ENCODE data around the gene MLIP. TPM values are rescaled to one million over a fixed set of nuclear protein-coding genes. Genes with fewer than 3 reads are reported as not detected.
"Not testable (repeated sequence)": the region's sequence is repeated elsewhere in the genome, so short reads cannot be mapped to it uniquely, and the experiment has no call there.

The MLIP gene
- total RNA-seq, 1 donor from 2014 or later: 0.44 TPM

DNA sequence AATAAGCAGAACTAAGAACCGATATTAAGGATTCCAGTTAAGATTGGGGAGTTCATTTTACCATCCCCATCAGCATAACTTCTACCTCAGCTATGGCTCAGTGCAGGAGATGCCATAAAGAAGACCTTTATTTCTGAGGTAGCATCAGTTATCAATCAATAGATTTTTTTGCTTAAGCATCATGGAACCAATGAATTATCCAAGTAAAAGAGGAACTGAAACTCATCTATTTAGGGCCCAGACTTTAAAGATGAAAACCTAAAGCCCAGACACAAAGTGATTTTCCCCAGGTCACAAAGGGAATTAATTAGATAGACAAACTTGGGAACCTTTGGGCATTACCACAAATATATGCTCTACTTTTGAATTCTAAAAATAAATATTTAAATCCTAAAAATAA lies 137.8 kb downstream of the MLIP start:
- DNase-seq: no peak

DNA sequence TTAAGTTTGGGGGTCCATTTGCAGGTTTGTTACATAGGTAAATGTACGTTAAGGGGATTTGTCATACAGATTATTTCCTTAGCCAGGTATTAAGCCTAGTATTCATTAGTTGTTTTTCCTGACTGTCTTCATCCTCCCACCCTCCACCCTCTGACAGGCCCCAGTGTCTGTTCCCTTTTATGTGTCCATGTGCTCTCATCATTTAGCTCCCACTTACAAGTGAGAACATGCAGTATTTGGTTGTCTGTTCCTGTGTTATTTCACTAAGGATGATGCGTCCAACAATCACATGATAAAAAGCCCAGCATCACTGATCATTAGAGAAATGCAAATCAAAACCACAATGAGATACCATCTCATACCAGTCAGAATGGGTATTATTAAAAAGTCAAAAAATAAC lies 138.6 kb downstream of the MLIP start:
- not testable (repeated sequence) for DNase-seq; H3K27me3 Mint-ChIP-seq (ENCODE audit: unreplicated experiment); H3K4me1 Mint-ChIP-seq (ENCODE audit: low read depth, unreplicated experiment); H3K4me3 Mint-ChIP-seq (ENCODE audit: unreplicated experiment); H3K27ac Mint-ChIP-seq (ENCODE audit: unreplicated experiment); H3K36me3 Mint-ChIP-seq (ENCODE audit: unreplicated experiment); H3K9me3 Mint-ChIP-seq (ENCODE audit: unreplicated experiment)

More for the DNA sequence above, 137.8 kb downstream of the MLIP start:
- no peaks in the 10 kb centered on the region for H3K4me1 Mint-ChIP-seq (ENCODE audit: low read depth, unreplicated experiment)
- no peaks in the 10 kb centered on the region for H3K36me3 Mint-ChIP-seq (ENCODE audit: unreplicated experiment)
- H3K9me3 Mint-ChIP-seq (ENCODE audit: unreplicated experiment): no peaks in the 10 kb centered on the region
- H3K27ac Mint-ChIP-seq (ENCODE audit: unreplicated experiment): no peak overlapping the region
- H3K27me3 Mint-ChIP-seq (ENCODE audit: unreplicated experiment): no peaks in the 10 kb centered on the region
- TF ChIP-seq, protein P1, sequence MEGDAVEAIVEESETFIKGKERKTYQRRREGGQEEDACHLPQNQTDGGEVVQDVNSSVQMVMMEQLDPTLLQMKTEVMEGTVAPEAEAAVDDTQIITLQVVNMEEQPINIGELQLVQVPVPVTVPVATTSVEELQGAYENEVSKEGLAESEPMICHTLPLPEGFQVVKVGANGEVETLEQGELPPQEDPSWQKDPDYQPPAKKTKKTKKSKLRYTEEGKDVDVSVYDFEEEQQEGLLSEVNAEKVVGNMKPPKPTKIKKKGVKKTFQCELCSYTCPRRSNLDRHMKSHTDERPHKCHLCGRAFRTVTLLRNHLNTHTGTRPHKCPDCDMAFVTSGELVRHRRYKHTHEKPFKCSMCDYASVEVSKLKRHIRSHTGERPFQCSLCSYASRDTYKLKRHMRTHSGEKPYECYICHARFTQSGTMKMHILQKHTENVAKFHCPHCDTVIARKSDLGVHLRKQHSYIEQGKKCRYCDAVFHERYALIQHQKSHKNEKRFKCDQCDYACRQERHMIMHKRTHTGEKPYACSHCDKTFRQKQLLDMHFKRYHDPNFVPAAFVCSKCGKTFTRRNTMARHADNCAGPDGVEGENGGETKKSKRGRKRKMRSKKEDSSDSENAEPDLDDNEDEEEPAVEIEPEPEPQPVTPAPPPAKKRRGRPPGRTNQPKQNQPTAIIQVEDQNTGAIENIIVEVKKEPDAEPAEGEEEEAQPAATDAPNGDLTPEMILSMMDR (IDR thresholded peaks at IDR 0.05; ENCODE audit: partially characterized antibody, unreplicated experiment): no peak
- H3K4me3 Mint-ChIP-seq (ENCODE audit: unreplicated experiment): no peak overlapping the region

DNA sequence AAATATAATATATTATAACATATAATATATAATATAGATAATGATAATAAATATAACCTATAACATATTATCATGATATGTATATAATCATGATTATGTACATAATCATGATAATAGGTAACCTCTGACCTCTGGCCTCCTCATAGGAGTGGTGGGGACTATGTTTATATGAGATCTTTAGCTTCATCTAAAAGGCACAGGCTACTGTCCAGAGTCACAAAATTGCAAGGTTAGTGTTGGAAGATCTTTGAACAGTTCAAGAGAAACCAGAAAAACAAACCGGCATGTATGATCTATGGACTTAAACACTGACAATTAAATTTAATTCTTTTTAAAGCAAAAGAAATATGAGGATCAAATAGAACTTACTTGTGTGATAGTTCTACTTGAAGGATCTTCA lies 141.3 kb downstream of the MLIP start:
- Mint-ChIP-seq H3K27ac (ENCODE audit: unreplicated experiment) (no peak overlapping the region), H3K36me3 (ENCODE audit: unreplicated experiment) (no peaks in the 10 kb centered on the region), H3K27me3 (ENCODE audit: unreplicated experiment) (no peaks in the 10 kb centered on the region), H3K4me1 (ENCODE audit: low read depth, unreplicated experiment) (no peaks in the 10 kb centered on the region), H3K4me3 (ENCODE audit: unreplicated experiment) (no peak overlapping the region), H3K9me3 (ENCODE audit: unreplicated experiment) (no peaks in the 10 kb centered on the region)
- TF ChIP-seq, protein P1 (IDR thresholded peaks at IDR 0.05; ENCODE audit: partially characterized antibody, unreplicated experiment): no peak
- DNase-seq: no peak

DNA sequence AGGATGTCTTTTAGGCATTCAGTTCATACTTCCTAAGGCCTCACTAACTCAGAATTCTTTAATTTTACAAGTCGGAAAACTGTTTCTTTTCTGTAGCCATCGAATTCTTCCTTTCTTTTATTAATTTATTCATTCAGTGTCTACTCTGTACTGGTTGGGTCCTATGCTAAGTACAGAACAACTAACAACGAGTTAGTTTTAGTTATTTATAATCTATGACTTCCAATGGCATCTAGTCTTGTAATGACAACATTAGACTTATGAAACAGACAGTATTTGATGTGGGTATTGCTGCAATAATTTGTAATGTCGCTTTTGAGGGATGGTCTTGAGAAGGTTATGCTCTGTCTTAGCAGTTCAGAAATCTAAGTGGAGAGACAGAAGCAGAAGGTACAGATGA lies 141.7 kb downstream of the MLIP start:
- Mint-ChIP-seq H3K4me1 (ENCODE audit: low read depth, unreplicated experiment) (no peaks in the 10 kb centered on the region), H3K27ac (ENCODE audit: unreplicated experiment) (no peak overlapping the region), H3K4me3 (ENCODE audit: unreplicated experiment) (no peak overlapping the region), H3K9me3 (ENCODE audit: unreplicated experiment) (no peaks in the 10 kb centered on the region), H3K27me3 (ENCODE audit: unreplicated experiment) (no peaks in the 10 kb centered on the region), H3K36me3 (ENCODE audit: unreplicated experiment) (no peaks in the 10 kb centered on the region)
- no peak for DNase-seq
- TF ChIP-seq, protein P1 (IDR thresholded peaks at IDR 0.05; ENCODE audit: partially characterized antibody, unreplicated experiment): no peak

DNA sequence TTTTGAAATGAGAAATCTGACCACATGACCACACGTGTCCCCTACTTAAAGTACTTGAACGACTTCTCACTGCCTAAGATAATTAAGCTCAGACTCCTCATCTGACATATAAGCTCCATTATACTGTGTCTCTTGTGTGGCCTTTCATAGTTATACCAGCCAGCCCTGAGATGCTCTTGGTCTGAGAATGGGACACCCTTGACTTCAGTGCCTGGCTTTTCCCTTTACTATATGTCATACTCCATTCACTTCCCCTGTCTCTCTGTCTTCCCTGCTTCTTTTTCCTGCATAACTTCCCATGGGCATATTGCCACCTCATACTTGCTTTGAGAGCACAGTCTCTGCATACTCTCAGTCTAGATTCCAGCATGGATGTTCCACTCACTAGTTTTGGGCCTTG lies 143.6 kb downstream of the MLIP start:
- H3K9me3 Mint-ChIP-seq (ENCODE audit: unreplicated experiment): no peaks in the 10 kb centered on the region
- DNase-seq: no peak
- no peaks in the 10 kb centered on the region for H3K27me3 Mint-ChIP-seq (ENCODE audit: unreplicated experiment)

More for the DNA sequence above, 143.6 kb downstream of the MLIP start:
- Mint-ChIP-seq H3K4me1 (ENCODE audit: low read depth, unreplicated experiment) (no peaks in the 10 kb centered on the region), H3K27ac (ENCODE audit: unreplicated experiment) (no peak overlapping the region), H3K4me3 (ENCODE audit: unreplicated experiment) (no peak overlapping the region), H3K36me3 (ENCODE audit: unreplicated experiment) (no peaks in the 10 kb centered on the region)
- TF ChIP-seq, protein P1 (IDR thresholded peaks at IDR 0.05; ENCODE audit: partially characterized antibody, unreplicated experiment): no peak
